Lower leg skin (tissue), 3 donors: ENCODE data around the gene HTR6.

Experiments
- POLR2A ChIP-seq, 2 donors: fragments of 450-650 bp; IDR thresholded peaks; one replicate each; pipeline ENCODE4 v1.6.1; 2016 to 2017; ENCODE audit warnings: antibody characterized with exemption in 2 of 2, mild to moderate bottlenecking in 1 of 2, moderate library complexity in 1 of 2
- TF ChIP-seq, protein P1 (sequence below), 3 donors: fragments of 450-650 bp; IDR thresholded peaks; one replicate each; pipeline ENCODE4 v1.5.1; 2016; ENCODE audit warnings: antibody characterized with exemption in 3 of 3, mild to moderate bottlenecking in 3 of 3, moderate library complexity in 2 of 3

- TF ChIP-seq POLR2A (IDR thresholded peaks at IDR 0.05) = no peak
- TF ChIP-seq, protein P1, sequence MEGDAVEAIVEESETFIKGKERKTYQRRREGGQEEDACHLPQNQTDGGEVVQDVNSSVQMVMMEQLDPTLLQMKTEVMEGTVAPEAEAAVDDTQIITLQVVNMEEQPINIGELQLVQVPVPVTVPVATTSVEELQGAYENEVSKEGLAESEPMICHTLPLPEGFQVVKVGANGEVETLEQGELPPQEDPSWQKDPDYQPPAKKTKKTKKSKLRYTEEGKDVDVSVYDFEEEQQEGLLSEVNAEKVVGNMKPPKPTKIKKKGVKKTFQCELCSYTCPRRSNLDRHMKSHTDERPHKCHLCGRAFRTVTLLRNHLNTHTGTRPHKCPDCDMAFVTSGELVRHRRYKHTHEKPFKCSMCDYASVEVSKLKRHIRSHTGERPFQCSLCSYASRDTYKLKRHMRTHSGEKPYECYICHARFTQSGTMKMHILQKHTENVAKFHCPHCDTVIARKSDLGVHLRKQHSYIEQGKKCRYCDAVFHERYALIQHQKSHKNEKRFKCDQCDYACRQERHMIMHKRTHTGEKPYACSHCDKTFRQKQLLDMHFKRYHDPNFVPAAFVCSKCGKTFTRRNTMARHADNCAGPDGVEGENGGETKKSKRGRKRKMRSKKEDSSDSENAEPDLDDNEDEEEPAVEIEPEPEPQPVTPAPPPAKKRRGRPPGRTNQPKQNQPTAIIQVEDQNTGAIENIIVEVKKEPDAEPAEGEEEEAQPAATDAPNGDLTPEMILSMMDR (IDR thresholded peaks at IDR 0.05) = no peak
Measured at GRCh38 chr1:19670787-19671186, 6.1 kb downstream of the HTR6 start.
